Uterus (tissue), 2 donors: Measurements from ENCODE around the gene TNS4.

Source experiments
- POLR2A ChIP-seq, 2 donors: fragments of 450-650 bp; IDR thresholded peaks; one replicate each; pipeline ENCODE4 v1.6.1; 2016; ENCODE audit warnings: antibody characterized with exemption in 2 of 2, mild to moderate bottlenecking in 1 of 2, moderate library complexity in 1 of 2
- TF ChIP-seq, protein P1 (sequence below), 4 experiments: fragments of 200-600 bp in 2 of 4; fragments of 450-650 bp in 2 of 4; sonication (generic) in 2 of 4; IDR thresholded peaks; one replicate each; pipeline ENCODE4 v1.5.1; 2016 to 2019; ENCODE audit warnings: antibody characterized with exemption in 4 of 4, mild to moderate bottlenecking in 2 of 4, moderate library complexity in 1 of 4

GRCh38 chr17:40490289-40490853 is 11.1 kb downstream of the TNS4 start:
- TF ChIP-seq, protein P1, sequence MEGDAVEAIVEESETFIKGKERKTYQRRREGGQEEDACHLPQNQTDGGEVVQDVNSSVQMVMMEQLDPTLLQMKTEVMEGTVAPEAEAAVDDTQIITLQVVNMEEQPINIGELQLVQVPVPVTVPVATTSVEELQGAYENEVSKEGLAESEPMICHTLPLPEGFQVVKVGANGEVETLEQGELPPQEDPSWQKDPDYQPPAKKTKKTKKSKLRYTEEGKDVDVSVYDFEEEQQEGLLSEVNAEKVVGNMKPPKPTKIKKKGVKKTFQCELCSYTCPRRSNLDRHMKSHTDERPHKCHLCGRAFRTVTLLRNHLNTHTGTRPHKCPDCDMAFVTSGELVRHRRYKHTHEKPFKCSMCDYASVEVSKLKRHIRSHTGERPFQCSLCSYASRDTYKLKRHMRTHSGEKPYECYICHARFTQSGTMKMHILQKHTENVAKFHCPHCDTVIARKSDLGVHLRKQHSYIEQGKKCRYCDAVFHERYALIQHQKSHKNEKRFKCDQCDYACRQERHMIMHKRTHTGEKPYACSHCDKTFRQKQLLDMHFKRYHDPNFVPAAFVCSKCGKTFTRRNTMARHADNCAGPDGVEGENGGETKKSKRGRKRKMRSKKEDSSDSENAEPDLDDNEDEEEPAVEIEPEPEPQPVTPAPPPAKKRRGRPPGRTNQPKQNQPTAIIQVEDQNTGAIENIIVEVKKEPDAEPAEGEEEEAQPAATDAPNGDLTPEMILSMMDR (IDR thresholded peaks at IDR 0.05), result no peak
- TF ChIP-seq POLR2A (IDR thresholded peaks at IDR 0.05), result no peak
